HS-5 (cell line): ENCODE measurements around the gene SORBS2.

Experiments used
- DNase-seq: peaks from one replicate; pipeline ENCODE4 v3.0.0-alpha.2; 2012; ENCODE audit warnings: low read depth

The SORBS2 gene

GRCh38 chr4:185638548-185639301 is 173.3 kb downstream of the SORBS2 start:
- DNase-seq: no peak

GRCh38 chr4:185638093-185638492 is 173.9 kb downstream of the SORBS2 start:
- DNase-seq: no peak

- no peak for DNase-seq
Measured at GRCh38 chr4:185637163-185637875, 174.7 kb downstream of the SORBS2 start.

DNA sequence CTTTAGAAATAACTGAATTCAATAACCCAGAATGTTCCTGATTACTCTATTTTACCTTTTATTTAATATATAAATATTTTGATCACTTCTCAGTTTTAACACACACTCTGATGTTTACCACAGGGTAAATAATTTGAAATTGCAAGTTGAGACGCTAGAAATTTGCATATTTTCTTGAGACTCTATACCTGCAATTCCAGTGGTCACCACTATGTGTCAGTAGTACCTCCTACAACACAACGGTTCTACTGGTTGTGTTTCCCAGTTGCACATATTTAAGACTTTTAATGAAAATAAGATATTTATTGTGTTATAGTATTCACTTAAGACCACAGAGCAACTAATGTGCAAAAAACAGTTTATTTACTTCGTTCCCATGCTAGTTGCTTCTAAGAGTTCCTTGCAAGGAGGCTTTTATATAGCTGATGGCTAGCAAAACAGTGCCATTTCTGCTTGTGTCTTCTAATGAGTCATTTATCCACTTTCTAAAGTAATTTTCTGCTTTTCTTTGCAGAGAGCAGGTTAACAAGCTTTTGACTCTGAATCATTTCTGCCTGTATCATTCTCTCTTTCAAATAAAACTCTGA is 177.8 kb downstream of the SORBS2 start:
- DNase-seq: no peak

GRCh38 chr4:185626798-185627197 is 185.2 kb downstream of the SORBS2 start:
- no peak for DNase-seq

DNA sequence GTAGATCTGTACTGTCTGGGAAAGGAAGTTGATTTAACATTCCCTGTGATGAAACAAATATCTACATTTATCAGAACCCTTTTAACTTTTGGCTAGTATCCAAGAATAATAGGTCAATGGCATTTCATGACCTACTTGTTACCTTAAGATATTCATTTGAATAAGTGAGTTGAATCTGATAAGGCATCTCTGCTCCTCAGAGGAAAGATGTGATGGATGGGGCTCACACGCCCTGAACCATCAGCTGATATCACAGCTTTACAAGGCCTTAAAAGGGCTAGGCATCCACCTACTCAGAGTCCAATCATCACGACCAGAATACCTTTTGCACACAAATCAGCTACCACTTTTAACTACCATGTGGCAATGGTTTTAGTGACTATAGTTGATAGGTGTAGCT is 186.5 kb downstream of the SORBS2 start:
- DNase-seq: no peak

DNA sequence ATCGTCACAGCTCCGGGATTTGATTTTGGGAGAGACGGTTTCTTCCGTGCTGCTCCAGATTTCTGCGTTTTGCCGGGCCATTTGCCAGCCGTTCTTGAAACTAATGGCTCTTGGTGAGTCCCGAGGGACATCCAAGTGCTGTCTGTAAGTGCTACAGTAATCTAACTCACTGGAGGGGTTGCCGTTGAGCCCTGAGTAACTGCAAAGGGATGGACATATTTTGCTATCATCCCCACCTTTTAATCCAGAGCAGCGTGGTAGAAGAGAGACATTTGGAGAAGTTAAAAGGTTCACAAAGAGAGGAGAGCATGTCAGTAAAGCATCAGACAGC is 187.8 kb downstream of the SORBS2 start:
- no peak for DNase-seq

DNA sequence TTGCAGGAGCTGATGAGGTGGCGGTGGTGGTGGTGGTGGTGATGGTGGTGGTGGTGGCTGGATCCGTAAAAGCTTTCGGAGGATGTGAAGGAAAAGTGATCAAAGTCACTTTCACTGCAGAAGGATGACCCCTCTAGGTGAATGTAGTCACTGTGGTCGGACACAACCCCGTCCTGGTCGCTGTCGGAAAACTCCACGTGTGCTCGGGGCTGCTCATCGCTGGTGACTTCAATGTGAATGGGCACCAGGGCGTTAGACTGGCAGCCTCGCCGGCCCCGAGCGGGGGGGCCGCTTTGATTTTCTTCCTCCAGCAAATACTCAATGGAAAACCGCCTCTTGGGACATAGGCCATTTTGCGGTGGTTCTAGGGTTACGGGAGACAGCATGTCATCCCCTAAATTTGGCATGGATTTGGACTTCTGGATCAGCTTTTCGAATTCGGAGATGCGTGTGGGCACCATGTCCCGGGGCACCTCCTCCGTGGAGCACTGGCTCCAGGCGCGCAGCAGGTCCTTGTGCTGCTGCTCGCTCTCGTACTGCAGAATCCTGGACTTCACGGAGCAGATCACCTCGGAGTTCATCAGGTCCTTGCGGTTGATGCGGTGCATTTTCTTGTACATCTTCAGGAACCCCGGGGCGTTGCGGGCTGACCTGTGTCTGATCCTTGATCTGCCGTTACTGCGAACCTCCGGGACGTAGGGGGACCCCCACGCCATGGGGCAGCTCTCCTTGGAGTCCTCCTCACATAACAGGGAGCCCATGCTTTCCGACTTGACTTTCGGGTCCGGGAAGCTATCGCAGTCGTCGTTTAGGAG is 188.3 kb downstream of the SORBS2 start:
- DNase-seq: no peak

DNA sequence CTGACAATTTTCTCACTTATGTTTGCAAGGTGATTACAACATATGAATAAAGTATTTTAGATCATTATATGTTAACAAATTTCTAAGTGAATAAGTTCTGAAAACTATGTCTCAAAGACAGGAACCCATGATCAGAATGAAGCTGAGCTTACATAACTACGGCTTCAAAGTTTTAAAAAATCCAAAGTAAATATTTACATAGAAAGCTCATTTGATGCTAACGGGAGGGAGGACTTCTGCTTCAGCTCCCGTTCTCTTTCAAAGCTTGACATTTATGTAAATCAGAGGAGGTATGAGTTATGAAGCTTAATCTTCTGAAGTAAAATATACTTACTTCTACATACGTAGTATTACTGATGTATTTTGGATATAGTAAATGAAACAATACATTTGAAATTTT is 203.8 kb downstream of the SORBS2 start:
- no peak for DNase-seq

- no peak for DNase-seq
Measured at GRCh38 chr4:185602397-185602796, 209.6 kb downstream of the SORBS2 start.

DNA sequence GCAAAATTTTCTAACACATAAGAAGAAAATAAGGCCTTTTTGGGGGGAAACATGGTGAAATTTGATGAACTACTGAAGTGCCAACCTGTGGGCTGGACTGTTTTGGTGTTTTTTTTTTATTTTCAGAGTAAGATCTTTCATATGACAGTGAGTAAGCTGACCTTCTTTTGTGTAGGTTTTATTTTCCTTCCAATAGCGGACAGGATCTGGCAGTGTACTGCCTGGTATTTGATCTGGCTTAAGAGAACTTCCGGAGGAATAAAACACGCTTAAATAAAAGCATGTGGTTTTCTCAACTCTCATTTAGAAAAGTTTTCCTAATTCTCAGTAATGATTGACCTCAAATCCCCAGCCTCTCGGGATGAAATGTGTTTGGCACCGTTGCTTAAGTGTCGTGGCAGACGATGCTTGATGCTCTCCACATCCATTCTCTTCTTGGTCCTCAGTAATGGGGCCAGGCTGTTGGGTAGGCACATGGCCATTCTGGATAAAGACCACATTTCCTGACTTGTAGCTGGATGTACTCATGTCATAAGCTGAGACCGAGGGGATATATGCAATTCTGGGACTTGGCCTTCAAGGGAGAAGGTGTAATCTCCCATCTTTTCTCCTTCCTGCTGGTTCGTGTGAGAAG is 211.1 kb downstream of the SORBS2 start:
- no peak for DNase-seq

GRCh38 chr4:185599553-185600243 is 212.3 kb downstream of the SORBS2 start:
- no peak for DNase-seq

GRCh38 chr4:185598846-185599552 is 213.0 kb downstream of the SORBS2 start:
- no peak for DNase-seq

- peak; percentile 44 for DNase-seq
Measured at GRCh38 chr4:185597532-185598188, 214.3 kb downstream of the SORBS2 start.

- DNase-seq: no peak
Measured at GRCh38 chr4:185592845-185593488, 219.0 kb downstream of the SORBS2 start.

GRCh38 chr4:185592438-185592837 is 219.6 kb downstream of the SORBS2 start:
- DNase-seq: no peak

DNA sequence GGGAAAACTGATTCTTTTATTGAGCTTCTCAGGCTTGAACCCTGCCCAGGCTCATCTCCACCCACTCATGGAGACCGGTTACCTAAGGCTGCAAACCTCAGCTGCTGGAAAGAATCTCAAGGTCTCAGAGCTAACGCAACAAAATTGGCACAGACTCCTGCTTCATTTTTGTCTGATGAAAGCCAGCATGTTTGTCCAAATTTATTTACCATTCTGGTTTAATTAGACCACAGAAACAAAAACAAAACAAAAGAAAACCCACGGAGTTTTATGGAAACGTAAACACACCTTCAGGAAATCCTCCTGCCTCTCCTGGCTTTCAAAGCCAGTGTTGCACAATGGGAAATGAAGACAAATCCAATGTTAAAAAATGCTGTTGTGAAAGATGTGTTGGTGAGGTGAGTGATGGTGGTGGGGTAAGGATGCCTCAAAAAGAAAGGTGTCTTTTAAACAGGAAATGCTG is 220.3 kb downstream of the SORBS2 start:
- no peak for DNase-seq

DNA sequence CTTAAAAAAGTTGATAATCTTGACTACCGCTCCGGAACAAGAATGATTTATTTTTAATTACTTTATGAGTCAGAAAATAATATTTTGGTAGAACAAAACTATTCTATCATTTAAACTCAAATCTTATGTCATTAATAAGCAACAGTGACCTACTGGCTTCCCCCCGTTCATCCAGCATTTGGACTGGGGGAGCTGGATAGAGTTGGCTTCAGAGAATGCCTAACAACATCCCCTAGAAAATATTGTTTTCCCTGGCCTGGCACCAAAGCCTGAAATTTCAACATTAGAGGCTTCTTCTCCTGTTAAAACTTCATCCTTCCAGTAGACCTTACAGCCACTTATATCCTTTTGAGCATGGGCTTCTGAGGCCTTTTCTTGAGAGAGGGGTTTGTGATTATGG is 221.0 kb downstream of the SORBS2 start:
- no peak for DNase-seq

DNA sequence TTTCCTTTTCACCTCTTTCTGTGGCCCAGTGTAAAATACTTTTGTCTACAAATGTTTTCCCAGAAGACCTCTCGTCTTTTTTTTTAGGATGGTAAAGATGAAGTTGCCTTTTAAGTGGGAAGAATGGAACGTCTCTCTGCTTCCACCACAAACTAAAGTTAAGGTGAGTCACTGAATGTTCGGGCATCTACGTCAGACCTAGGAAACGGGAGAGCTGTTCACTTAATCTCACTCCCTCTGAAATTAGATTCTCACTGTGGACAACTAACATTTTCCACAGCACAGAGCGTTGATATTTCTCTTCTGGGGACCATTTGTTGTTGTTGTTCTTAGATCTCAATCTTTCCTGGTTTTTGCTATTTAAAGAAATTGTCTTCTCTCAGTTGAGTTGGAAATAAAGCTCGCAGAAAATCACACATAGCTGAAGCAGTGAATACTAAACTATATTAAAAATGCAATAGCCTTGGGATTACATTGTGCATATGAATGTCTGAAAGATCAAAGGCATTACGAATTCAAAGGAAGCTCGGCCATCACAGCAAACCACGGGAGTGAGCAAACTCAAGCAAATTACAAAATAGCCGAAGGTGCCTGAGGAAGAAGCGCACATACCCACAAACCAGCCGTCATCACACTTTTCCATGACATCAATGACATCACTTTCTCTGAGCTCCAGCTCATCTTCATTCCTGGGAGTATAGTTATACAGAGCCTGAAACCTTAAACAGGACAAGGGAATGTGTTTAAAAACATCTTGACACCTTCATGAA is 222.7 kb downstream of the SORBS2 start:
- no peak for DNase-seq
